Fibroblast of lung (primary cell): Measurements from ENCODE around the gene RANBP1. TPM values are rescaled to one million over a fixed set of nuclear protein-coding genes. Genes with fewer than 3 reads are reported as not detected.

ENCODE experiments used
- DNase-seq, 2 donors: peaks; one replicate each; pipeline versions ENCODE4 v3.0.0 to v3.0.0-alpha.2; 2010; ENCODE audit warnings: low read depth in 2 of 2
- H2AFZ ChIP-seq: 2 replicates; pipeline ENCODE4 v1.5.1; 2012; ENCODE audit warnings: low read length, control low read depth, inconsistent platforms
- H3K27ac ChIP-seq: 2 replicates; pipeline ENCODE4 v1.5.1; 2011; ENCODE audit warnings: low read length, control low read depth; ENCODE audit not compliant: insufficient read depth
- H3K27me3 ChIP-seq: 2 replicates; pipeline ENCODE4 v1.5.1; 2011; ENCODE audit warnings: mild to moderate bottlenecking, low read length; ENCODE audit not compliant: control insufficient read depth, insufficient read depth
- H3K36me3 ChIP-seq: 2 replicates; pipeline ENCODE4 v1.5.1; 2011; ENCODE audit warnings: low read length; ENCODE audit not compliant: control insufficient read depth, insufficient read depth
- H3K4me1 ChIP-seq: 2 replicates; pipeline ENCODE4 v1.5.1; 2011; ENCODE audit warnings: low read length; ENCODE audit not compliant: control insufficient read depth, insufficient read depth; ENCODE audit errors: extremely low read depth
- H3K4me2 ChIP-seq: 2 replicates; pipeline ENCODE4 v1.5.1; 2011; ENCODE audit warnings: low read length, control low read depth; ENCODE audit not compliant: insufficient read depth; ENCODE audit errors: extremely low read depth
- H3K4me3 ChIP-seq, 4 experiments: fragments of 200-600 bp in 1 of 4; sonication (generic) in 1 of 4; replicated peaks in 1 of 4; 2 replicates each; pipeline ENCODE4 v1.5.1; 2011 to 2016; ENCODE audit warnings: low read length in 4 of 4, low read depth in 3 of 4, mild to moderate bottlenecking in 3 of 4, control low read depth in 2 of 4, inconsistent platforms in 1 of 4, mixed read lengths in 1 of 4; ENCODE audit not compliant: insufficient read depth in 1 of 4; ENCODE audit errors: control extremely low read depth in 1 of 4
- H3K79me2 ChIP-seq: 2 replicates; pipeline ENCODE4 v1.5.1; 2012; ENCODE audit warnings: mild to moderate bottlenecking, low read length, inconsistent platforms; ENCODE audit not compliant: control insufficient read depth, insufficient read depth
- H3K9ac ChIP-seq: 2 replicates; pipeline ENCODE4 v1.5.1; 2011; ENCODE audit warnings: mild to moderate bottlenecking, low read length, control low read depth; ENCODE audit not compliant: insufficient read depth
- H3K9me3 ChIP-seq: 2 replicates; pipeline ENCODE4 v1.5.1; 2012; ENCODE audit warnings: low read depth, low read length; ENCODE audit not compliant: control insufficient read depth, insufficient read depth
- H4K20me1 ChIP-seq: 2 replicates; pipeline ENCODE4 v1.5.1; 2011; ENCODE audit warnings: low read length; ENCODE audit not compliant: control insufficient read depth, insufficient read depth; ENCODE audit errors: extremely low read depth
- CTCF ChIP-seq, 2 donors: IDR thresholded peaks in 1 of 2; conservative IDR thresholded peaks in 1 of 2; 1 replicate in 1 of 2; 2 replicates in 1 of 2; pipeline ENCODE4 v1.5.1; 2011 to 2012; ENCODE audit warnings: low read length in 2 of 2, control low read depth in 1 of 2, inconsistent platforms in 1 of 2, low read depth in 1 of 2, mild to moderate bottlenecking in 1 of 2
- EZH2 ChIP-seq: IDR thresholded peaks from 2 replicates; pipeline ENCODE4 v1.5.1; 2012; ENCODE audit warnings: low read length, control low read depth, mild to moderate bottlenecking; ENCODE audit errors: missing control alignments
- polyA plus RNA-seq, 2 donors: library from polyadenylated mRNA; depleted of rRNA in 1 of 2; stranded (reverse) in 1 of 2; unstranded in 1 of 2; fragments of >200 nt; gene quantifications; 2 replicates each; pipeline ENCODE4 v1.2.1, GENCODE V29; 2011 to 2012; ENCODE audit warnings: missing spikeins in 1 of 2
- total RNA-seq: library from RNA; depleted of rRNA; stranded (reverse); fragments of >200 nt; gene quantifications from 2 replicates; pipeline ENCODE4 v1.2.1, GENCODE V29; 2014

Gene RANBP1
- total and polyA plus RNA-seq, 2 donors (not counting 1 experiment from before 2014, with no cell fraction given): 88.5 to 178 TPM

GRCh38 chr22:20138417-20138738, 22.5 kb downstream of the RANBP1 start:
- Histone ChIP-seq H3K4me3 (no peak overlapping the region), H2AFZ (no peak overlapping the region), H3K36me3 (peaks cover 11% of the 10 kb centered on the region), H3K27me3 (no peaks in the 10 kb centered on the region), H3K27ac (no peak overlapping the region), H3K9me3 (no peaks in the 10 kb centered on the region), H3K79me2 (peaks cover 47% of the 10 kb centered on the region), H3K4me1 (no peaks in the 10 kb centered on the region), H3K4me2 (no peak overlapping the region), H4K20me1 (no peaks in the 10 kb centered on the region), H3K9ac (no peak overlapping the region)
- no peak for DNase-seq
- TF ChIP-seq CTCF (conservative IDR thresholded peaks at IDR 0.05 in 1 of 2, IDR thresholded peaks at IDR 0.05 in 1 of 2; ENCODE audit: low read depth in 1 of 2, low read length in 2 of 2) (no peak), EZH2 (no peak)

GRCh38 chr22:20138868-20139267, 23.0 kb downstream of the RANBP1 start:
- Histone ChIP-seq H3K36me3 (peaks cover 12% of the 10 kb centered on the region), H2AFZ (no peak overlapping the region), H3K9me3 (no peaks in the 10 kb centered on the region), H3K9ac (no peak overlapping the region), H3K4me1 (no peaks in the 10 kb centered on the region), H3K79me2 (peaks cover 43% of the 10 kb centered on the region), H3K27ac (no peak overlapping the region), H3K4me3 (no peak overlapping the region), H3K4me2 (no peak overlapping the region), H3K27me3 (no peaks in the 10 kb centered on the region), H4K20me1 (no peaks in the 10 kb centered on the region)
- TF ChIP-seq CTCF (conservative IDR thresholded peaks at IDR 0.05 in 1 of 2, IDR thresholded peaks at IDR 0.05 in 1 of 2; ENCODE audit: low read depth in 1 of 2, low read length in 2 of 2) (no peak), EZH2 (no peak)
- DNase-seq: no peak

- Histone ChIP-seq H3K27ac (no peak overlapping the region), H2AFZ (no peak overlapping the region), H4K20me1 (no peaks in the 10 kb centered on the region), H3K9me3 (no peaks in the 10 kb centered on the region), H3K4me3 (no peak overlapping the region), H3K9ac (no peak overlapping the region), H3K36me3 (peaks cover 14% of the 10 kb centered on the region), H3K4me1 (no peaks in the 10 kb centered on the region), H3K79me2 (peaks cover 36% of the 10 kb centered on the region), H3K27me3 (no peaks in the 10 kb centered on the region), H3K4me2 (no peak overlapping the region)
- DNase-seq: no peak
- no peak for TF ChIP-seq CTCF (conservative IDR thresholded peaks at IDR 0.05 in 1 of 2, IDR thresholded peaks at IDR 0.05 in 1 of 2; ENCODE audit: low read depth in 1 of 2, low read length in 2 of 2)
- no peak for TF ChIP-seq EZH2
Observed at GRCh38 chr22:20139391-20140106, 23.6 kb downstream of the RANBP1 start.
